ENCODE measurements around the gene TEX48. TPM values are rescaled to one million over a fixed set of nuclear protein-coding genes. Genes with fewer than 3 reads are reported as not detected.

The TEX48 gene
- total and polyA plus RNA-seq, 10 of the 15 experiments (the other 5 are each of a cell fraction or from before 2014, with no cell fraction given): not detected

DNA sequence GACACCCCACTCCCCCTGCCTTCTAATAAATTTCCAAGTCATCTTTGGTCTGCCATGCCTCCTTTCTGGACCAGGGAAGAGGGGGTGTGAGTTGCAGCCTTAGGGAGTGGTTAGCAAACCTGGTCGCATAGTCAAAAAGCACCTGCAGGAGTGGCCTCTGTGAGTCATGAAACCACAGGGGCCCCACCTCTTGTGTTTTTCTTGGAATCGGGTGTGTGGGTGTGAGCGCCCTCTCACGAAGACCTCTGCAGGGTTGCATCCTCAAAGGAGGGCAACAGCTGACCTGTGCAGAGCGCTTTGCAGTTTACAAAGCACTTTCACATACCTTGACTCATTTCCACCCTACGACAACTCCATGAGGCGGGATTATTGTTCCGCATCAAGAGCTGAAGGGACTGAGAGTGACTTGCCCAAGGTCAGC lies 36.8 kb upstream of the TEX48 start:
- Histone ChIP-seq H3K9ac (ENCODE audit: control insufficient read depth, insufficient read depth, low read length) (no peak overlapping the region), H3K9me3 (replicated peaks; ENCODE audit: control insufficient read depth, insufficient read depth, low read length) (no peaks in the 10 kb centered on the region; the same call in 1 of the 3 replicates), H3K4me3 (no peak overlapping the region), H2AFZ (ENCODE audit: control insufficient read depth, low read depth, low read length) (no peak overlapping the region), H4K20me1 (ENCODE audit: control insufficient read depth, insufficient read depth) (no peaks in the 10 kb centered on the region), H3K27ac (ENCODE audit: control insufficient read depth, insufficient read depth) (no peak overlapping the region), H3K36me3 (ENCODE audit: control insufficient read depth in 2 of 2, insufficient read depth in 2 of 2, low read length in 1 of 2) (no peaks in the 10 kb centered on the region), H3K27me3 (replicated peaks in 1 of 2; ENCODE audit: control insufficient read depth in 2 of 2, insufficient read depth in 2 of 2, low read length in 1 of 2) (peaks cover 4 to 10% of the 10 kb centered on the region in 2 experiments), H3K4me1 (ENCODE audit: control insufficient read depth, insufficient read depth, low read length) (peaks cover 7% of the 10 kb centered on the region; the same call in 1 of the 2 replicates), H3K79me2 (ENCODE audit: control insufficient read depth, insufficient read depth, low read length) (no peaks in the 10 kb centered on the region), H3K4me2 (ENCODE audit: control insufficient read depth, insufficient read depth) (no peak overlapping the region)
- in situ Hi-C loops (cut with MboI): no loop called here
- no peak for DNase-seq (ENCODE audit: low read depth, low spot score)
- ChIA-PET SMC1A (ENCODE audit: uncharacterized antibody, unreplicated experiment) (interaction anchor here (0.9 kb wide), 1 partner anchor 42 kb away, joined by 3 read pairs; no protein-coding TSS in a partner anchor), POLR2A (no interaction called here), CTCF (interaction anchor here (0.5 kb wide), 1 partner anchor 1951 kb away, joined by 4 read pairs; no protein-coding TSS in a partner anchor), RAD21 (ENCODE audit: unreplicated experiment) (interaction anchor here (0.7 kb wide), 1 partner anchor 316 kb away, joined by 3 read pairs; no protein-coding TSS in a partner anchor)
- WGBS (ENCODE audit: insufficient coverage, insufficient replicate concordance, low lambda C conversion rate, missing lambda C conversion rate): 4% methylated on average over 8 of the region's 8 CpGs
- intact Hi-C loops (cut with micrococcal nuclease; ENCODE audit: unreplicated experiment): no loop called here
- no TSS peak for BruUV-seq (replicated peaks)
- FAIRE-seq: no peak
- ATAC-seq: peak; percentile 36
- no peak for TF ChIP-seq PML (IDR thresholded peaks at IDR 0.05; ENCODE audit: low read length)
- no peak for TF ChIP-seq BHLHE40 (IDR thresholded peaks at IDR 0.05; ENCODE audit: borderline replicate concordance in 1 of 2, low read depth in 2 of 2, low read length in 1 of 2)
- no peak for TF ChIP-seq NR2C1 (IDR thresholded peaks at IDR 0.05)
- no peak for TF ChIP-seq HDAC6 (IDR thresholded peaks at IDR 0.05; ENCODE audit: unreplicated experiment)
- no peak for TF ChIP-seq BRCA1 (IDR thresholded peaks at IDR 0.05; ENCODE audit: low read depth, low read length)
- TF ChIP-seq JUNB (IDR thresholded peaks at IDR 0.05): peak; percentile 85
- no peak for TF ChIP-seq TARDBP (IDR thresholded peaks at IDR 0.05; ENCODE audit: borderline replicate concordance)
- no peak for TF ChIP-seq RAD21 (IDR thresholded peaks at IDR 0.05; ENCODE audit: insufficient read depth, low read depth, low read length)
- no peak for TF ChIP-seq BACH1 (IDR thresholded peaks at IDR 0.05; ENCODE audit: borderline replicate concordance)
- TF ChIP-seq NBN (IDR thresholded peaks at IDR 0.05): no peak
- no peak for TF ChIP-seq SIX5 (IDR thresholded peaks at IDR 0.05; ENCODE audit: low read depth, low read length, severe bottlenecking)
- TF ChIP-seq DPF2 (IDR thresholded peaks at IDR 0.05): no peak
- no peak for TF ChIP-seq MEF2B (IDR thresholded peaks at IDR 0.05; ENCODE audit: partially characterized antibody, poor library complexity, severe bottlenecking)
- TF ChIP-seq NR2F1 (conservative IDR thresholded peaks at IDR 0.05): 0 out of 2 replicates have a peak, but pooled peaks have one; percentile 27
- no peak for TF ChIP-seq ZNF384 (IDR thresholded peaks at IDR 0.05; ENCODE audit: borderline replicate concordance, low read depth, low read length)
- no peak for TF ChIP-seq ETV6 (conservative IDR thresholded peaks at IDR 0.05 in 1 of 2, IDR thresholded peaks at IDR 0.05 in 1 of 2; ENCODE audit: borderline replicate concordance in 1 of 2, low read depth in 1 of 2)
- TF ChIP-seq GABPA (IDR thresholded peaks at IDR 0.05; ENCODE audit: low read depth): no peak
- 0 out of 2 replicates have a peak, but pooled peaks have one; percentile 36 for TF ChIP-seq PAX5 (IDR thresholded peaks at IDR 0.05; ENCODE audit: borderline replicate concordance, low read depth, low read length)
- TF ChIP-seq SUZ12 (IDR thresholded peaks at IDR 0.05; ENCODE audit: unreplicated experiment): no peak
- TF ChIP-seq EED (IDR thresholded peaks at IDR 0.05; ENCODE audit: low read depth): peak; percentile 62
- TF ChIP-seq RUNX3 (IDR thresholded peaks at IDR 0.05; ENCODE audit: low read length): peak; percentile 92
- TF ChIP-seq TBL1XR1 (IDR thresholded peaks at IDR 0.05; ENCODE audit: low read depth, low read length): no peak
- no peak for TF ChIP-seq ATF7 (IDR thresholded peaks at IDR 0.05; ENCODE audit: low read depth)
- TF ChIP-seq RAD51 (IDR thresholded peaks at IDR 0.05): no peak
- TF ChIP-seq, protein P1, sequence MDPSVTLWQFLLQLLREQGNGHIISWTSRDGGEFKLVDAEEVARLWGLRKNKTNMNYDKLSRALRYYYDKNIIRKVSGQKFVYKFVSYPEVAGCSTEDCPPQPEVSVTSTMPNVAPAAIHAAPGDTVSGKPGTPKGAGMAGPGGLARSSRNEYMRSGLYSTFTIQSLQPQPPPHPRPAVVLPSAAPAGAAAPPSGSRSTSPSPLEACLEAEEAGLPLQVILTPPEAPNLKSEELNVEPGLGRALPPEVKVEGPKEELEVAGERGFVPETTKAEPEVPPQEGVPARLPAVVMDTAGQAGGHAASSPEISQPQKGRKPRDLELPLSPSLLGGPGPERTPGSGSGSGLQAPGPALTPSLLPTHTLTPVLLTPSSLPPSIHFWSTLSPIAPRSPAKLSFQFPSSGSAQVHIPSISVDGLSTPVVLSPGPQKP (IDR thresholded peaks at IDR 0.05; ENCODE audit: low read depth, low read length): no peak
- TF ChIP-seq NFYA (IDR thresholded peaks at IDR 0.05; ENCODE audit: borderline replicate concordance, low read depth, low read length): no peak
- no peak for TF ChIP-seq MYB (IDR thresholded peaks at IDR 0.05; ENCODE audit: borderline replicate concordance, low read depth, low read length)
